Measurements from ENCODE around the gene MAP1B.

GRCh38 chr5:72084876-72085275 is 22.4 kb upstream of the MAP1B start:
- TF ChIP-seq CTCF (IDR thresholded peaks at IDR 0.05) (no peak), POLR2AphosphoS5 (IDR thresholded peaks at IDR 0.05) (no peak), POLR2A (IDR thresholded peaks at IDR 0.05) (no peak)
